Mucosa of stomach (tissue), 1 donor: Measurements from ENCODE around the gene ADRA2B.

Experiments
- H3K27me3 ChIP-seq: one replicate; pipeline ENCODE4 v1.7.0; 2013; ENCODE audit warnings: mild to moderate bottlenecking, low read length; ENCODE audit not compliant: control insufficient read depth, insufficient read depth
- H3K36me3 ChIP-seq: one replicate; pipeline ENCODE4 v1.7.0; 2013; ENCODE audit warnings: low read length; ENCODE audit not compliant: control insufficient read depth, insufficient read depth
- H3K4me1 ChIP-seq: one replicate; pipeline ENCODE4 v1.7.0; 2013; ENCODE audit warnings: mild to moderate bottlenecking, low read length; ENCODE audit not compliant: control insufficient read depth, insufficient read depth
- H3K4me3 ChIP-seq: one replicate; pipeline ENCODE4 v1.7.0; 2013; ENCODE audit warnings: low read length
- H3K9ac ChIP-seq: one replicate; pipeline ENCODE4 v1.7.0; 2013; ENCODE audit warnings: mild to moderate bottlenecking, low read length, moderate library complexity
- H3K9me3 ChIP-seq: one replicate; pipeline ENCODE4 v1.7.0; 2013; ENCODE audit warnings: mild to moderate bottlenecking, low read length, moderate library complexity; ENCODE audit not compliant: control insufficient read depth
- donor health status: Pancreatic carcinoma.

ADRA2B gene

DNA sequence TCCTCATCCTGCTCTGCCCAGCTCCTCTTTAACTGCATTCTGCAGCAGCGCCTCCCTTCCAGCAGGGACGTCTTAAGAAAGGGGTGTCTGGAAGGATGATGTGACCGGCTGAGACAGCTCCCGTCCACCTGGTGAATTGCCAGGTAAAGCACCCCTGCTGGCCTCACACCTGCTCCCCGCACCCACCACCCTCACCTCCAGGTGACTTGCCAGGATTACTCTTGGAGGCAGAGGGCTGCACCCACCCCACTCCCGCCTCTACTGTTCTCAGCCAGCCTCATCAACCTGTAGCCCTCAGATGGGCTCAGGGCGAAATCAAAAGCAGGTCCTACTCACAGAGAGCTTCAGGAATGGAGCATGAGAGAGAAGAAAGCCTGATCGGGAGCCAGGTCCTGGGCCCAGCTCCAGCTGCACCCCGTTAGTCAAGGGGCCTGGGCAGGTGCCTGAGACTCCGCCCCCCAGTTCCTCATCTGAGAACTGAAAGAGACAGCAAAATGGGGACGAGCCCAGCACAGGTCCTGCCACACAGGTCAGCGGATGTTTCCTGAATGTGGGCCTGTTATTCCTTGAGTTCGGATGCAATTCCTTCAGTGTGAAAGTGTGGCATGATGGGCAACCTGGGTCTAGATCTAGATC lies 5.6 kb downstream of the ADRA2B start:
- no peaks in the 10 kb centered on the region for H3K4me1 ChIP-seq
- no peaks in the 10 kb centered on the region for H3K9me3 ChIP-seq
- H3K4me3 ChIP-seq, result no peak overlapping the region
- peaks cover 17% of the 10 kb centered on the region for H3K27me3 ChIP-seq
- no peak overlapping the region for H3K9ac ChIP-seq
- H3K36me3 ChIP-seq, result no peaks in the 10 kb centered on the region

DNA sequence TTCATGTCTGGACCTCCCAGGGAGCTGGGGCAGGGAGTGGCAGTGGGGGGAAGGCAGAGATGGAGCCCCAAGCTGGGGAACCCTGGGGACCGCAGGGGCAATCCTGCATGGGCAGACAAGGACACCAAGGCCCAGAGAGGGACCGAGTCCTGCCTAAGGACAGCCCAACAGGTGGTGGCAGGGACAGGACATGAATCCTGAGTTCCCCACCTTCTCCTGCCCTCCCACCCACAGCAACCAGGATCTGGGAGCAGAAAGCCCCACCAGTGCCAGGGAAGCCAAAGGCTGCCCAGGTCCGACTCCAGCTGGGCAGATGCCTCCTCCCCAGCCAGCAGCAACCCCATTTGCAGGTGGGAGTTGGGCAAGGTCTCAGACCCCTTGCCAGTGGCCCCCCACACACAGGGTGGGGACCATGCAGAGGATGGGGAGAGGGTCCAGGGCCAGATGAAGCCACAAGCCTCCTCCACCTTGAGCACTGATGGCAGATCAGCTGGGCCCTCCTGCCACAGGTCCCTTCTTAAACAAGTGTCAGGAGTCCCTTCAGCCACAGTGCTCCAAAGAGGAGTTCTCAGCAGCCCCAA lies 6.3 kb downstream of the ADRA2B start:
- Histone ChIP-seq H3K4me3 (no peak overlapping the region), H3K9ac (no peak overlapping the region), H3K4me1 (no peaks in the 10 kb centered on the region), H3K36me3 (no peaks in the 10 kb centered on the region), H3K27me3 (peaks cover 10% of the 10 kb centered on the region), H3K9me3 (peaks cover 6% of the 10 kb centered on the region)

DNA sequence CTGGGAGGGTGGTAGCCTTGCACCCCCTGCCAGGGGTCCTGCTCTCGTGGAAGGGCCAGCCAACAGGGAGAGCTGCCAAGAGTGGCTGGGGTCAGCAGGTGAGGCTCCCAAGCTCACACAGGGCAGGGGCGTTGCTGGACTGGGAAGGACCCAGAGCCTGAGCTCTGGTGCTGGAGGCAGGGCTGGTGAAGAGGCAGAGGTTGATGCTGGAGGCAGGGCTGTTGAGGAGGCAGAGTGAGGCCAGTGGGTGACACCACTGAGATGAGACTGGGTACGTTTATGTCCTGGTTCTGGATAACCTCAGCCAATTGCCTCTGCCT lies 7.0 kb downstream of the ADRA2B start:
- no peak overlapping the region for H3K9ac ChIP-seq
- H3K9me3 ChIP-seq, result peaks cover 6% of the 10 kb centered on the region
- no peaks in the 10 kb centered on the region for H3K36me3 ChIP-seq
- no peaks in the 10 kb centered on the region for H3K4me1 ChIP-seq
- no peak overlapping the region for H3K4me3 ChIP-seq
- H3K27me3 ChIP-seq, result peaks cover 6% of the 10 kb centered on the region

DNA sequence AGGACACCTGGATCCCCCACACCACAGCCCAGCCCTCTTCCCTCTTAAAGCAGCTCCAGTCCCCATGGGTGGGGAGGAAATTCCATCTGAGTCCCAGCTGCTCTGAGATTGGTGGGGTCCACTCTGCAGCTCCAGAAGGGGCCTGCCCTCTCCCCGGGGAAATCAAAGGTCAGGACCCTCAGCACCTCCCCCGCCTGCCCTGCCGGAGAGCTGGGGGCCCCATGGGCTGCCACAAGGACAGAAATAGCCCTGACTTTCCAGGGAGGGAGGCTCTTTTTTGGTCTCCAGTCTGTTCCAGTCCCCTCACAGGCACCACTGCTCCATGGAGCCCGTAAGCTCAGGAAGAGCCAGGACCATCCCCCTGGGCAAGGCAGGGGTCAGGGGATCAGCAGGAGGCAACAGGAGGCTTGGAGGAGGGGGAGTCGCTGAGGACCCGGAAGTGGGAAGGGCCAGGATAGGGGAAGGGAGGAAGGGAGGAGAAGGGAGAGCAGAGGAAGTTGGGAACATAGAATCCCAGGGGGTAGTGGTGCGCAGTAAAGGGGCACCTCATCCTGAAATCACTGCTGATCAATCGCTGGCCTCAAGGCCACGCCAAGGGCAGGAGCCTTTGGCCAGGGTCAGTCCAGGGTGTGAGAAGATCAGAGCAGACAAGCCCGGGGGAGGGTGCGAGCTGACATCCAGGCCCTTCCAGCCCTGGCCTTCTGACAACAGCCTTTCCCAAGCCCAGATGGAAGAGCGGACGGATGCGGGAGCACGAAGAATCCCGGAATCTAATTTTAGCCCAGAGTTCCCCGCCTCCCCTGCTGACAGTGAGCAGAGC lies 7.6 kb downstream of the ADRA2B start:
- Histone ChIP-seq H3K9ac (no peak overlapping the region), H3K27me3 (peaks cover 6% of the 10 kb centered on the region), H3K4me1 (no peaks in the 10 kb centered on the region), H3K36me3 (no peaks in the 10 kb centered on the region), H3K9me3 (peaks cover 6% of the 10 kb centered on the region), H3K4me3 (no peak overlapping the region)

DNA sequence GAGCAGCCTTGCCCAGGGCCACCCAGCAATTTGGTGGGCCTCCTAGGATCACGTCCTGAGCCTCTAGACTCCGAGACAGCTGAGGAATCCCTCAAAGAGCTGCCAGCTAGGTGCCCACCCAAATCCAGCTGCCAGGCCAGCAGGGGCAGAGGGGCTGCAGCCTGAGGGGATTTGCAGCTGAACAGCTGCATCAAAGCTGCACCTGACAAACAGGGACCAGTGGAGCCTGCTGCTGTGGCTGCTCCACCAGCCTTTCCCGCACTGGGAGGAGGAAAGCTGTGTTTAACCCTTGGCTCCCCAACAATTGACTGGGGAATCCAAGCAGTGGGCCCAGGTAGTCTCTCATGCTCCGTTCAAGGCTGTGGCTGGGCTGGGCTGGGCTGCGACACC lies 8.2 kb downstream of the ADRA2B start:
- H3K9me3 ChIP-seq, result peaks cover 6% of the 10 kb centered on the region
- no peaks in the 10 kb centered on the region for H3K36me3 ChIP-seq
- H3K9ac ChIP-seq, result no peak overlapping the region
- H3K4me3 ChIP-seq, result no peak overlapping the region
- H3K4me1 ChIP-seq, result no peaks in the 10 kb centered on the region
- peaks cover 6% of the 10 kb centered on the region for H3K27me3 ChIP-seq

DNA sequence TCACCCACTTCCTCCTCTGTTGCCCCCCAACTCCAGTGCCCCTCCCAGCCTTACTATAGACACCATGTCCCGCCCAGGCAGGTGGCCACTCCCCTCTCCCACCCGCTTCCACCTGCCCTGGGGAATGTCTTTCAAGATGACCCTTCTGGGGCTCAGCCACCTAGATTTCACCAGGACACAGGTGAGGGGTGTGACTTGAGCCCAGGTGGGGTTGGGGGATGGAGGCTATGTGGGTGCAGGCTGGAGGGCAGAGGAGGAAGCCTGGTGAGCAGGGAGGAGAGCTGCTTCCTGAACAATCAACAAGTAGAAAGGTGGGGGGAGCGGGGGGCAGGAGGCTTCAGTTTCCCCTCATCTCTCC lies 8.7 kb downstream of the ADRA2B start:
- no peaks in the 10 kb centered on the region for H3K4me1 ChIP-seq
- H3K36me3 ChIP-seq, result no peaks in the 10 kb centered on the region
- no peak overlapping the region for H3K4me3 ChIP-seq
- H3K9me3 ChIP-seq, result peaks cover 6% of the 10 kb centered on the region
- no peak overlapping the region for H3K9ac ChIP-seq
- H3K27me3 ChIP-seq, result peaks cover 6% of the 10 kb centered on the region

DNA sequence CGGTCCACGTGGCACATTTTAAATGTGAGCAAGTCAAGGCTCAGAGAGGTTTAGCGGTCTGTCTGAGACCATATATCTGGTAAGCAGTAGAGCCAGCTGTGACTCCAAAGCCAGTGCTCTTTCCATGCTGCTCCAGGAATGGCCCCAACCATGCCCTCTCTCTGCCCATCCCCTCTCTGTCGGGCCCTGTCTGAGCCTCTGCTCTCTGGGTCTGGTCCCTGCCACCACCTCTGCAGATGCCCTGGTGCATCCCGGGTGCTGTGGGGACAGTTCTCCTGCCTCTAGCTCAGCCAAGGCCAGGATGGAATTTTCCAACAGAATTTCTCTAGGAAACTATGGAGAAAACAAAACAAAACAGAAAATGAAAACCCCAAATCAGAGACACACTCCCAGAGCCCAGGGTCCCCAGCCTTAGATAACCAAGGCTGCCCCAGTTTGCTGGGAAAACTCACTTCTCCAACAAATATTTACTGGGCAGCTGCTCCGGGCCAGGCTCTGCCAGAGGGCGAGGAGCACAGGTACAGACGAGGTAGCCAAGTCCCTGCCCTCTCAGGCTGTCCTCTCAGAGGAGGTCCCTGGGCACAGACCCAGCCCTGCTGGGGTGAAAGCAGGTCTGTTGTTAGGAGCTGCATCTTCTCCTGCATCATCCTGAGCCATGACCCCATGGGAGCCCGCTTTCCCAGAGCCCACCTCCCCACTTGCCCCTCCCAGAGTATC lies 9.2 kb downstream of the ADRA2B start:
- Histone ChIP-seq H3K27me3 (peaks cover 6% of the 10 kb centered on the region), H3K9me3 (peaks cover 6% of the 10 kb centered on the region), H3K9ac (no peak overlapping the region), H3K36me3 (no peaks in the 10 kb centered on the region), H3K4me3 (no peak overlapping the region), H3K4me1 (no peaks in the 10 kb centered on the region)

DNA sequence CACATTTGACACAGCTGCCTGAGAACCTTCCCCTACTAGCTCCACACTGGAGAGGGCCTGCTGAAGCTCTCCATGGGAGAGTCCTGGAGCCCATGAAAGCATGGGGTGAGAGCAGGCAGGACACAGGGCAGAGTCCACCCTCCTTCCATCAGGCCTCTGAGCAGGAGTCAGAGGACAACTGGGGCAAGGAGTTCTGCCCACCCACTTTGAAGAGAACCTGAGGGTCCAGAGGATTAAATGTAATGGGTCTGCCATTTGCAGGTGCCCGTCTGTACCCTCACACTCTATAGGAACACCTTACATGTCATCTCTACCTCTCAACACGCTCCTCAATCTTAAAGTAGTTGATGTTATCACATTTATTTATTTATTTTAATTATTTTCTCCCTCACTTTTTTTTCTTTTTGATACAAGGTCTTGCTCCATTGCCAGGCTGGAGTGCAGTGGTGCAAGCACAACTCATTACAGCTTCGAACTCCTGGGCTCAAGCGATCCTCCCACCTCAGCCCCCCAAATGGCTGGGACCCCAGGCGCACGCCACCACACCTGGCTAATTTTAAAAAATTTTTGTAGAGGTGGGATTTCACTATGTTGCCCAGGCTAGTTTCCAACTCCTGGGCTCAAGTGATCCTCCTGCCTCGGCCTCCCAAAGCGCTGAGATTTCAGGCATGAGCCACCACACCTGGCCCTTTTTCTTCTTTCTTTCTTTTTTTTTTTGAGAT lies 10.2 kb downstream of the ADRA2B start:
- no peaks in the 10 kb centered on the region for H3K4me1 ChIP-seq
- no peak overlapping the region for H3K9ac ChIP-seq
- peaks cover 6% of the 10 kb centered on the region for H3K9me3 ChIP-seq
- no peak overlapping the region for H3K4me3 ChIP-seq
- H3K36me3 ChIP-seq, result no peaks in the 10 kb centered on the region
- peaks cover 6% of the 10 kb centered on the region for H3K27me3 ChIP-seq

DNA sequence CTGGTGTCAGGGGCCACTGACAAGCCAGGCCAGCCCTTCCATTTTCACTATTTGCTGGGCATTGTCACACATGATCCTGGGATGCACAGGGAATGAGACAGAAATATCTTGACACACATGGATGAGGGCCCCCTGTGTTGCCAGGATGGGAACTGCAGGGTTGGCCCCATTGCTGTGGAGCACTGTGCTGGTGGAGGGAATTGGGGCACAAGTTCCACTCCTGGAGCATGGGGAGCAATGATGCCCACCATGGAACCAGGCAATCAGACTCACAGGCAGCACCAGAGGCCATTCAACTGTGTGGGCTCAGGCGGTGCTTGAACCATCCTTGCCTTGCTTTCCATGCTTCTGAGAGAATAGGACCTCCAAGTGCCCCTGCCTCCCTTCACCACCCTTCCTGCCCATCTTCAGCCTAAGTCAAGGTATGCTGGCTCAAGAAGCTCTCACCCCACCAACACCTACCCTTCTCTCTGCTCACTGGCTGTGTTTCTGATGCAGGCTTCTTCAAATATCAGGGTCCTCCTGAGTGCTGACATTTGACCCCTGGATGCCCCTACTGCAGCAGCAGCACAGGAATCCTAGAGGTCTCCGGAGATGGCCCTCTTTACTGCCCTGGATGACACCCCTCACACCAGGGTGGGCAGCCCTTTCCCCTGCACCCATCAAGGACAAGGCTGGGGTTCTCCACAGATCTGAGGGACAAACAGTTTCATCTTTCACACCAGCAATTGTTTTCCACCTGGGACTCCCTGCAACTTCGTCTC lies 11.0 kb downstream of the ADRA2B start:
- Histone ChIP-seq H3K27me3 (peaks cover 6% of the 10 kb centered on the region), H3K36me3 (no peaks in the 10 kb centered on the region), H3K4me3 (no peak overlapping the region), H3K4me1 (no peaks in the 10 kb centered on the region), H3K9ac (no peak overlapping the region), H3K9me3 (peaks cover 6% of the 10 kb centered on the region)

DNA sequence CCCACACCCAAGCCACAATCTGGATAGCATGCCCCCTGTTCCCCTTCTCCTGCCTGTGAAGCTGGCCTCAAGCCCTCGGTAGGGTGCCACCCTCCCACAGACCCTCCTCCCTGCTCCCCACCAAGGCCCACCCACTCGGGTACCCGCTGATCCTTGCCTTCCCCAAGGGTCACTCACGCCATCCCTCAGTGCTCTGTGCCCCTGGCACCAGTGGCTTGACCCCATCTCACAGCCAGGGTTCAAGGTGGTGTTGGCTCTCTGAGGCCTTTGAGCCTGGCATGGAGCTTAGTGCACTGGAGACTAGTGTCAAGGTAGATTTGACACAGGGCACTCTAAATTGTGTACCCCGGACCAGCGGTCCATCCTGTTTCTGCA lies 11.9 kb downstream of the ADRA2B start:
- H3K36me3 ChIP-seq, result no peaks in the 10 kb centered on the region
- no peak overlapping the region for H3K9ac ChIP-seq
- H3K4me3 ChIP-seq, result no peak overlapping the region
- H3K4me1 ChIP-seq, result no peaks in the 10 kb centered on the region
- peaks cover 6% of the 10 kb centered on the region for H3K27me3 ChIP-seq
- H3K9me3 ChIP-seq, result peaks cover 6% of the 10 kb centered on the region

DNA sequence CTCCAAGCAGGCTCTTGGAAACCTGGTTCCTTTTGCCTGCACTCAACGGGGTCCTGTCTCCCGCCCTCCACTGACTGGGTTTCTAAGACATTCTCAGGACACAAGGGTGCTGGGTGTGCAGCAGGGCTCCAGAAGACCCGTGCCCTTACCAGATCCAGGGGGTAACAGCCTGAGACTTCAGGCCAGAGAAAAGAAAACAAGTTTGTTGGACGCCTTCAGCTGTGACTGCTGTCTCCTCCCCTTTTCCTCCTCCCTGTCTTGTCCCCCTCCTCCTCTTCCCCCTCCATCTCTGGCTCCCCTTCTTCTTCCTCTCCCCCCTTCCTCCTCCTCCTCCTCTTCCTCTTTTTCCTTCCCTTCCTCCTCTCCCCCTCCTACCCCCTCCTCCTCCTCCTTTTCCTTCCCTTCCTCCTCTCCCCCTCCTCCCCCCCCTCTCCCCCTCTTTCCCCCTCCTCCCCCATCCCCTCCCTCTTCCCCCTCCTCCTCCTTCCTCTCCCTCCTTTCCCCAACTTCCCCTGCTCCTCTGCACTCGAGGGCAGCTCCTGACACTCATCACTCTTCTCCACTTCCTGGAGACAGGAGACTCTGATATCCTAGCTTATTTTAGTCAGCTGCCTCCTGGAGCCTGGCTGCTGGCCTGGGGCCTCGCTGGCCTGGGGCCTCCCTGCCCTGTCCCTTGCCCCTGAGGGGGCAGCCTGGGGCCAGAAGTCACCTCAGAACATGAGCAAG lies 12.4 kb downstream of the ADRA2B start:
- no peaks in the 10 kb centered on the region for H3K4me1 ChIP-seq

More for the DNA sequence above, 12.4 kb downstream of the ADRA2B start:
- peaks cover 6% of the 10 kb centered on the region for H3K9me3 ChIP-seq
- peaks cover 6% of the 10 kb centered on the region for H3K27me3 ChIP-seq
- H3K4me3 ChIP-seq, result no peak overlapping the region
- H3K9ac ChIP-seq, result no peak overlapping the region
- H3K36me3 ChIP-seq, result no peaks in the 10 kb centered on the region
